HepG2 (cell line): Measurements from ENCODE around the gene SAP25. TPM values are rescaled to one million over a fixed set of nuclear protein-coding genes. Genes with fewer than 3 reads are reported as not detected.

Experiments used
- ARID2 ChIP-seq: sonication (generic); formaldehyde crosslinking; IDR thresholded peaks from 2 replicates; pipeline ENCODE4 v1.8.1; 2022; ENCODE audit warnings: mild to moderate bottlenecking, missing genetic modification reagents, borderline replicate concordance
- BHLHE40 ChIP-seq: IDR thresholded peaks from 2 replicates; pipeline ENCODE4 v1.6.1; 2011; ENCODE audit warnings: low read length, improper control_type of control experiment
- EP300 ChIP-seq, 3 experiments: sonication (generic) in 1 of 3; formaldehyde crosslinking in 1 of 3; IDR thresholded peaks; 2 replicates each; pipeline versions ENCODE4 v1.5.1 to v1.6.1; 2011 to 2020; ENCODE audit warnings: low read depth in 2 of 3, low read length in 2 of 3, borderline replicate concordance in 1 of 3, improper control_type of control experiment in 1 of 3, mild to moderate bottlenecking in 1 of 3, missing genetic modification reagents in 1 of 3, moderate library complexity in 1 of 3
- HNF1B ChIP-seq: sonication (generic); formaldehyde crosslinking; IDR thresholded peaks from 2 replicates; pipeline ENCODE4 v1.5.1; 2020; ENCODE audit warnings: mild to moderate bottlenecking, moderate library complexity, missing genetic modification reagents
- JUNB ChIP-seq: sonication (generic); formaldehyde crosslinking; IDR thresholded peaks from 2 replicates; pipeline ENCODE4 v1.8.0; 2022; ENCODE audit warnings: missing genetic modification reagents, mild to moderate bottlenecking, borderline replicate concordance
- KDM5A ChIP-seq: fragments of 200-600 bp; sonication (generic); IDR thresholded peaks from 2 replicates; pipeline ENCODE4 v1.7.0; 2018; ENCODE audit warnings: antibody characterized with exemption, mild to moderate bottlenecking, low read length, borderline replicate concordance
- KLF13 ChIP-seq: sonication (generic); formaldehyde crosslinking; IDR thresholded peaks from 2 replicates; pipeline ENCODE4 v1.4.0; 2020; ENCODE audit warnings: mild to moderate bottlenecking, missing genetic modification reagents
- MBD4 ChIP-seq: IDR thresholded peaks from 2 replicates; pipeline ENCODE4 v1.6.1; 2012; ENCODE audit warnings: low read length, inconsistent platforms, borderline replicate concordance
- REXO4 ChIP-seq: sonication (generic); formaldehyde crosslinking; IDR thresholded peaks from 2 replicates; pipeline ENCODE4 v1.8.0; 2022; ENCODE audit warnings: missing genetic modification reagents, mild to moderate bottlenecking, borderline replicate concordance
- USF2 ChIP-seq, 2 experiments: sonication (generic) in 1 of 2; formaldehyde crosslinking in 1 of 2; IDR thresholded peaks; 2 replicates each; pipeline versions ENCODE4 v1.5.1 to v1.6.1; 2011 to 2020; ENCODE audit warnings: borderline replicate concordance in 1 of 2, low read depth in 1 of 2, low read length in 1 of 2, mild to moderate bottlenecking in 1 of 2, missing genetic modification reagents in 1 of 2, moderate library complexity in 1 of 2
- ZNF18 ChIP-seq: sonication (generic); formaldehyde crosslinking; IDR thresholded peaks from 2 replicates; pipeline ENCODE4 v1.8.0; 2022; ENCODE audit warnings: mild to moderate bottlenecking, missing genetic modification reagents; ENCODE audit not compliant: insufficient replicate concordance
- ZNF563 ChIP-seq: sonication (generic); formaldehyde crosslinking; IDR thresholded peaks from 2 replicates; pipeline ENCODE4 v1.8.0; 2022; ENCODE audit warnings: mild to moderate bottlenecking, moderate library complexity, missing genetic modification reagents
- ZNF564 ChIP-seq: sonication (generic); formaldehyde crosslinking; IDR thresholded peaks from 2 replicates; pipeline ENCODE4 v1.8.1; 2023; ENCODE audit warnings: mild to moderate bottlenecking, missing genetic modification reagents
- ZNF768 ChIP-seq: sonication (generic); formaldehyde crosslinking; IDR thresholded peaks from 2 replicates; pipeline ENCODE4 v1.4.0; 2020; ENCODE audit warnings: missing genetic modification reagents
- ZNF883 ChIP-seq: sonication (generic); formaldehyde crosslinking; IDR thresholded peaks from 2 replicates; pipeline ENCODE4 v1.5.1; 2020; ENCODE audit warnings: mild to moderate bottlenecking, missing genetic modification reagents; ENCODE audit errors: not compliant biosample characterization
- ZSCAN29 ChIP-seq: sonication (generic); formaldehyde crosslinking; conservative IDR thresholded peaks from 2 replicates; pipeline ENCODE4 v1.4.0; 2020; ENCODE audit warnings: mild to moderate bottlenecking, missing genetic modification reagents
- polyA plus RNA-seq, 8 experiments: library from polyadenylated mRNA; depleted of rRNA in 3 of 8; stranded (reverse) in 7 of 8; unstranded in 1 of 8; fragments of >200 nt; fragmentation: Illumina TruSeq in 4 of 8; extraction: Trizol in 4 of 8; gene quantifications; 2 replicates each; pipeline versions ENCODE4 v1.2.1 to v1.2.3, GENCODE V29; 2011 to 2016; ENCODE audit warnings: low read depth in 4 of 8, missing spikeins in 1 of 8, mixed read lengths in 1 of 8; ENCODE audit not compliant: insufficient read depth in 1 of 8
- total RNA-seq, 5 experiments: library from RNA; depleted of rRNA; stranded (reverse); fragments of >200 nt; fragmentation: Illumina TruSeq; extraction: Trizol; gene quantifications; 2 replicates each; pipeline ENCODE4 v1.2.3, GENCODE V29; 2016; ENCODE audit warnings: low read depth in 1 of 5
- TF ChIP-seq, protein P1 (sequence below): sonication (generic); formaldehyde crosslinking; IDR thresholded peaks from 2 replicates; pipeline ENCODE4 v1.4.0; 2020; ENCODE audit warnings: mild to moderate bottlenecking, missing genetic modification reagents
- TF ChIP-seq, protein P2 (sequence below): sonication (generic); formaldehyde crosslinking; IDR thresholded peaks from 2 replicates; pipeline ENCODE4 v1.5.0; 2020; ENCODE audit warnings: missing genetic modification reagents

The SAP25 gene
- total and polyA plus RNA-seq, 2 of the 13 experiments (the other 11 are each of a cell fraction or from before 2014, with no cell fraction given): 0.15 to 0.20 TPM

DNA sequence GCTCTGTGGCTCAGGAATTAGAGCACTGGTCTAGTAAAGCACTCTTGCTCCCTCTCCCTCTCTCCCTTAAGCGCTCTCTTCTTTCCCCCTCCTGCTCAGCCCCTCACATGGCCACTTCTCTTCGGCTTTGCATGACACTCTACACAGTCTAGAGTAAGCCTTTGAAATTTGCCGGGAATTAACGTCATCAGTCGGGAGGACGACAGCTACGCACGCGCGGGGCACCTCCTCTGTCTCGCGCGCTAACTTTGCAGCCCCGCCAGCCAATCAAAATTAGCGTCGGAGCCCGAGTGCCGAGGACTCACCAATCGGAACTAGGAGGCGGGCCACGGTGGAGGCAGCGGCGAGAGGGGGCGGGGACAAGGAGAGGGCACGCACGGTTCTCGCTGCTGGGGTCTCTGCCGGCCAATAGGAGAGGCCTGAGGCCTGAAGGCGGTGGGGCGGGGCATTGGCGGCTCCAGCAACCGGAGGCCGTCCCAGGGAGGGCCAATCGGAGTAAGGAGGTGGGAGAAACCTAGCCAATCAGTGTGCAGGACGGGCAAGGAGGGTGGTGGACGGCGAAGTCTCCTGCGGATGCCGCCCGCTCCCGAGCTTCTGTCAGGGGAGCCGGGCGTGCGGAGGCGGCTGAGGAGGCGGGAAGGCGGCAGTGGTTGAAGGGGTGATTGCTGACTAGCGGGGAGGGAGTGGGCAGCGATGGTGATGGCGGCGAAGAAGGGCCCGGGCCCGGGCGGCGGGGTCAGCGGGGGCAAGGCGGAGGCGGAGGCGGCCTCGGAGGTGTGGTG is 34.9 kb downstream of the SAP25 start, which contains the start of gene AGFG2 (continued):
- TF ChIP-seq, protein P1, sequence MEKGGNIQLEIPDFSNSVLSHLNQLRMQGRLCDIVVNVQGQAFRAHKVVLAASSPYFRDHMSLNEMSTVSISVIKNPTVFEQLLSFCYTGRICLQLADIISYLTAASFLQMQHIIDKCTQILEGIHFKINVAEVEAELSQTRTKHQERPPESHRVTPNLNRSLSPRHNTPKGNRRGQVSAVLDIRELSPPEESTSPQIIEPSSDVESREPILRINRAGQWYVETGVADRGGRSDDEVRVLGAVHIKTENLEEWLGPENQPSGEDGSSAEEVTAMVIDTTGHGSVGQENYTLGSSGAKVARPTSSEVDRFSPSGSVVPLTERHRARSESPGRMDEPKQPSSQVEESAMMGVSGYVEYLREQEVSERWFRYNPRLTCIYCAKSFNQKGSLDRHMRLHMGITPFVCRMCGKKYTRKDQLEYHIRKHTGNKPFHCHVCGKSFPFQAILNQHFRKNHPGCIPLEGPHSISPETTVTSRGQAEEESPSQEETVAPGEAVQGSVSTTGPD: no peak
- peak; percentile 65 for TF ChIP-seq ZNF883 (CRISPR knock-in tag)
- TF ChIP-seq, protein P2, sequence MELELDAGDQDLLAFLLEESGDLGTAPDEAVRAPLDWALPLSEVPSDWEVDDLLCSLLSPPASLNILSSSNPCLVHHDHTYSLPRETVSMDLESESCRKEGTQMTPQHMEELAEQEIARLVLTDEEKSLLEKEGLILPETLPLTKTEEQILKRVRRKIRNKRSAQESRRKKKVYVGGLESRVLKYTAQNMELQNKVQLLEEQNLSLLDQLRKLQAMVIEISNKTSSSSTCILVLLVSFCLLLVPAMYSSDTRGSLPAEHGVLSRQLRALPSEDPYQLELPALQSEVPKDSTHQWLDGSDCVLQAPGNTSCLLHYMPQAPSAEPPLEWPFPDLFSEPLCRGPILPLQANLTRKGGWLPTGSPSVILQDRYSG (CRISPR knock-in tag): 0 out of 2 replicates have a peak, but pooled peaks have one; percentile 33
- peak; percentile 71; the same call in 1 of the 2 replicates for TF ChIP-seq KDM5A
- TF ChIP-seq ZSCAN29: no peak
- peak; percentile 43; the same call in 1 of the 2 replicates for TF ChIP-seq ARID2 (CRISPR knock-in tag)
- TF ChIP-seq ZNF18: peak; percentile 79
- 0 out of 2 replicates have a peak, but pooled peaks have one; percentile 62 for TF ChIP-seq KLF13 (CRISPR knock-in tag)
- TF ChIP-seq ZNF563 (CRISPR knock-in tag): peak; percentile 48; the same call in 1 of the 2 replicates
- TF ChIP-seq MBD4: no peak
- TF ChIP-seq ZNF564: peak; percentile 13; the same call in 1 of the 2 replicates
- TF ChIP-seq EP300 (IDR thresholded peaks at IDR 0.05; ENCODE audit: low read depth in 2 of 2, low read length in 2 of 2): no peak
- TF ChIP-seq EP300 (CRISPR knock-in tag; IDR thresholded peaks at IDR 0.05; ENCODE audit: borderline replicate concordance): peak; percentile 35; the same call in 1 of the 2 replicates
- TF ChIP-seq JUNB: no peak
- TF ChIP-seq BHLHE40: peak; percentile 76
- no peak for TF ChIP-seq USF2 (IDR thresholded peaks at IDR 0.05; ENCODE audit: low read depth, low read length)
- peak; percentile 41; the same call in 1 of the 2 replicates for TF ChIP-seq USF2 (CRISPR knock-in tag; IDR thresholded peaks at IDR 0.05; ENCODE audit: borderline replicate concordance)
- TF ChIP-seq ZNF768 (CRISPR knock-in tag): peak; percentile 52
- 0 out of 2 replicates have a peak, but pooled peaks have one; percentile 44 for TF ChIP-seq REXO4 (CRISPR knock-in tag)
- peak; percentile 92 for TF ChIP-seq HNF1B (CRISPR knock-in tag)
